ENCODE data around the gene RUFY4. TPM values are rescaled to one million over a fixed set of nuclear protein-coding genes. Genes with fewer than 3 reads are reported as not detected.

The RUFY4 gene
- total RNA-seq, 2 experiments from 2014 or later, result not detected

DNA sequence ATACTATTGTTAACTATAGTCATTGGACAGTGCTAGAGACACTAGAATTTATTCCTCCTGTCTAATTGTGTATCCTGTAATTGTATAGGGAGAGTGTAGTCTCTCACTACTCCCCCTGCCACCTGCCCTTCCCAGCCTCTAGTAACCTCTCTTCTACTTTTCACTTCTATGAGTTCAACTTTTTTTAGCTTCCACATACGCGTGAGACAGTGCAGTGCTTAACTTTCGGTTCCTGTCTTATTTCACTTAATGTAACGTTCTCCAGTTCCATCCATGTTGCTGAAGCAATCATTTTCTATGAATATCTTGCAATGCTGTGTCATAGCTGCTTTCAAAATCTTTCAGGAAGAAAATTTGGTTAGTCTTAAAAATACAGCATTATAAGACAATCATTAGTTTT, 22.8 kb upstream of the RUFY4 start:
- CTCF ChIA-PET (ENCODE audit: unreplicated experiment), result no interaction called here

DNA sequence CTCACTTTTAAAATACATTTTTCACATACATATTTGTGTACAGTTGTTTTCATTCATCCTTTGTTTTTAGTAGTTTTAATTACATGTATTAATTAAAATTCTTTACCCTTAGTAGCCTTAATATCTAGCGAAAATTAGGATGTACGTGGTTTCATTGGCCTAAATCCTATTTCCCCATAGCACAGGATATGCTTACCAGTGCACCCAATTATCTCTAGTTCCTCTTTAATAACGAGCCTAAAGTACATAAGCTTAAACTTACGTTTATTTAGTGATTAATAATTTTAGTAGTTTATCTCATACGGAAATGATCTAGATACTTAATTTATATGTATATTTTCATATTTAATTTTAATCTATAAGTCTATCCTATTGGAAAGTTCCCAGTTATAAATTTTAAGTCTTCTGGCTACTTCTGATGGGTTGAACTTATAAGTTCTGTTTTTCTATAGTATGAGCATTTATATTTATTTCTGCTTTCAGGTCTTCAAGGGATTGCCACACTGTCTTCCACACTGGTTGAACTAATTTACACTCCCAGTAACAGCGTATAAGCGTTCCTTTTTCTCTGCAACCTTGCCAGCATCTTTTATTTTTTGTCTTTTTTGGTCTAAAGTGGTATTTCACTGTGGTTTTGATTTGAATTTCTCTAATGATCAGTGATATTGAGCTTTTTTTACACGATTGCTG, 21.4 kb upstream of the RUFY4 start:
- Histone ChIP-seq H3K79me2 (ENCODE audit: insufficient read depth, low read depth, low read length) (no peaks in the 10 kb centered on the region), H4K20me1 (ENCODE audit: insufficient read depth, low read length) (no peaks in the 10 kb centered on the region), H3K36me3 (ENCODE audit: insufficient read depth, low read length) (no peaks in the 10 kb centered on the region), H3K4me2 (ENCODE audit: low read length) (no peak overlapping the region), H3K9me2 (ENCODE audit: insufficient read depth, low read length) (no peaks in the 10 kb centered on the region), H3K4me3 (ENCODE audit: low read depth, low read length, poor library complexity, severe bottlenecking) (no peak overlapping the region), H3K4me1 (ENCODE audit: insufficient read depth, low read length, poor library complexity, severe bottlenecking) (peaks cover 7% of the 10 kb centered on the region), H2AFZ (ENCODE audit: low read length) (no peak overlapping the region), H3K9me3 (ENCODE audit: low read length) (no peaks in the 10 kb centered on the region), H3K27ac (ENCODE audit: low read depth, low read length, poor library complexity, severe bottlenecking) (no peak overlapping the region)
- BruUV-seq (replicated peaks), result no TSS peak
- no peak for DNase-seq (ENCODE audit: low spot score)
- POLR2A ChIA-PET, result interaction anchor here (0.6 to 0.9 kb wide), 3 partner anchors 117 to 533 kb away, joined by 3 to 4 read pairs (median 4); no protein-coding TSS in a partner anchor
- no peak for TF ChIP-seq EZH2phosphoT487 (IDR thresholded peaks at IDR 0.05; ENCODE audit: borderline replicate concordance, low read depth, low read length)
- TF ChIP-seq, protein P1, sequence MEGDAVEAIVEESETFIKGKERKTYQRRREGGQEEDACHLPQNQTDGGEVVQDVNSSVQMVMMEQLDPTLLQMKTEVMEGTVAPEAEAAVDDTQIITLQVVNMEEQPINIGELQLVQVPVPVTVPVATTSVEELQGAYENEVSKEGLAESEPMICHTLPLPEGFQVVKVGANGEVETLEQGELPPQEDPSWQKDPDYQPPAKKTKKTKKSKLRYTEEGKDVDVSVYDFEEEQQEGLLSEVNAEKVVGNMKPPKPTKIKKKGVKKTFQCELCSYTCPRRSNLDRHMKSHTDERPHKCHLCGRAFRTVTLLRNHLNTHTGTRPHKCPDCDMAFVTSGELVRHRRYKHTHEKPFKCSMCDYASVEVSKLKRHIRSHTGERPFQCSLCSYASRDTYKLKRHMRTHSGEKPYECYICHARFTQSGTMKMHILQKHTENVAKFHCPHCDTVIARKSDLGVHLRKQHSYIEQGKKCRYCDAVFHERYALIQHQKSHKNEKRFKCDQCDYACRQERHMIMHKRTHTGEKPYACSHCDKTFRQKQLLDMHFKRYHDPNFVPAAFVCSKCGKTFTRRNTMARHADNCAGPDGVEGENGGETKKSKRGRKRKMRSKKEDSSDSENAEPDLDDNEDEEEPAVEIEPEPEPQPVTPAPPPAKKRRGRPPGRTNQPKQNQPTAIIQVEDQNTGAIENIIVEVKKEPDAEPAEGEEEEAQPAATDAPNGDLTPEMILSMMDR (conservative IDR thresholded peaks at IDR 0.05; ENCODE audit: low read length), result no peak
- intact Hi-C loops (cut with micrococcal nuclease; ENCODE audit: unreplicated experiment), result no loop called here
- CTCF ChIA-PET (ENCODE audit: unreplicated experiment), result no interaction called here

More for the DNA sequence above, 22.8 kb upstream of the RUFY4 start:
- BruUV-seq (replicated peaks), result no TSS peak
- DNase-seq (ENCODE audit: low spot score), result peak; percentile 27
- H3K79me2 ChIP-seq (ENCODE audit: insufficient read depth, low read depth, low read length), result no peaks in the 10 kb centered on the region
- peak overlapping the region; percentile 34 for H3K4me2 ChIP-seq (ENCODE audit: low read length)
- intact Hi-C loops (cut with micrococcal nuclease; ENCODE audit: unreplicated experiment), result no loop called here
- no peaks in the 10 kb centered on the region for H3K9me2 ChIP-seq (ENCODE audit: insufficient read depth, low read length)
- H2AFZ ChIP-seq (ENCODE audit: low read length), result no peak overlapping the region
- no peaks in the 10 kb centered on the region for H3K9me3 ChIP-seq (ENCODE audit: low read length)
- TF ChIP-seq, protein P1 (conservative IDR thresholded peaks at IDR 0.05; ENCODE audit: low read length), result no peak
- no peak for TF ChIP-seq EZH2phosphoT487 (IDR thresholded peaks at IDR 0.05; ENCODE audit: borderline replicate concordance, low read depth, low read length)
- H4K20me1 ChIP-seq (ENCODE audit: insufficient read depth, low read length), result no peaks in the 10 kb centered on the region
- no peaks in the 10 kb centered on the region for H3K36me3 ChIP-seq (ENCODE audit: insufficient read depth, low read length)
- H3K4me3 ChIP-seq (ENCODE audit: low read depth, low read length, poor library complexity, severe bottlenecking), result no peak overlapping the region
- POLR2A ChIA-PET, result interaction anchor here (0.6 kb wide), 1 partner anchor 575 kb away, joined by 4 read pairs; no protein-coding TSS in a partner anchor
- H3K27ac ChIP-seq (ENCODE audit: low read depth, low read length, poor library complexity, severe bottlenecking), result no peak overlapping the region
- peaks cover 7% of the 10 kb centered on the region for H3K4me1 ChIP-seq (ENCODE audit: insufficient read depth, low read length, poor library complexity, severe bottlenecking)

DNA sequence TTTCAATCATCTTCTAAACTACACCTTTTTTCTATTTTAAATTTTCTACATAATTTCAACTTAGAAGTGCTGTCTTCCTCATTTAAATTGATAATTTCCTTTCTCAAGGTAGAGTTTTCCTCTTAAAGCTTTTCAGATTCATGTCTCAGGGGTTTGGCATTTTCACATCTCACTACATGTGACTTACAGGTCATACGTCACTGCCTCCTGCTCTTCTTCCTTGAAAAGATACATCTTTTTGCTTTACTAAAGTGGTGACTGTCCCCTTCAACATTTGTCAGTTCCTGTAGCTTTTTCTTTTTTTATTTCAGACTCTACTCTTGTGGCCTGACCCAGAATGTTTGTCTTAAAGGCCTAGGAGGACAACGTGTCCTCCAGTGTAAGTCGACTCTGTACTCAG, 17.1 kb upstream of the RUFY4 start:
- Histone ChIP-seq H3K27ac (ENCODE audit: low read depth, low read length, poor library complexity, severe bottlenecking) (no peak overlapping the region), H3K36me3 (ENCODE audit: insufficient read depth, low read length) (no peaks in the 10 kb centered on the region), H3K4me3 (ENCODE audit: low read depth, low read length, poor library complexity, severe bottlenecking) (no peak overlapping the region), H2AFZ (ENCODE audit: low read length) (no peak overlapping the region), H3K9me3 (ENCODE audit: low read length) (no peaks in the 10 kb centered on the region), H3K9me2 (ENCODE audit: insufficient read depth, low read length) (no peaks in the 10 kb centered on the region), H3K79me2 (ENCODE audit: insufficient read depth, low read depth, low read length) (no peaks in the 10 kb centered on the region), H3K4me2 (ENCODE audit: low read length) (no peak overlapping the region), H3K4me1 (ENCODE audit: insufficient read depth, low read length, poor library complexity, severe bottlenecking) (no peaks in the 10 kb centered on the region), H4K20me1 (ENCODE audit: insufficient read depth, low read length) (no peaks in the 10 kb centered on the region)
- TF ChIP-seq EZH2phosphoT487 (IDR thresholded peaks at IDR 0.05; ENCODE audit: borderline replicate concordance, low read depth, low read length), result no peak
- TF ChIP-seq, protein P1 (conservative IDR thresholded peaks at IDR 0.05; ENCODE audit: low read length), result no peak
- intact Hi-C loops (cut with micrococcal nuclease; ENCODE audit: unreplicated experiment), result no loop called here
- ChIA-PET CTCF (ENCODE audit: unreplicated experiment) (no interaction called here), POLR2A (interaction anchor here (0.5 kb wide), 1 partner anchor 431 kb away, joined by 3 read pairs; no protein-coding TSS in a partner anchor)
- DNase-seq (ENCODE audit: low spot score), result no peak
- no TSS peak for BruUV-seq (replicated peaks)

Measured in OCI-LY7 (cell line).